GM18507 (cell line): ENCODE data around the gene PRAMEF1.
"Not testable (repeated sequence)": the region's sequence is repeated elsewhere in the genome, so short reads cannot be mapped to it uniquely, and the experiment has no call there.

Source experiments
- DNase-seq: peaks from one replicate; pipeline ENCODE4 v3.0.0; 2011; ENCODE audit warnings: low read depth; ENCODE audit not compliant: insufficient read length; ENCODE audit errors: extremely low spot score
- FAIRE-seq: peaks from 2 replicates; lab custom pipeline; 2011; peaks lifted over from hg19 to GRCh38; lab: Jason Lieb, UNC

Gene PRAMEF1, protein sequence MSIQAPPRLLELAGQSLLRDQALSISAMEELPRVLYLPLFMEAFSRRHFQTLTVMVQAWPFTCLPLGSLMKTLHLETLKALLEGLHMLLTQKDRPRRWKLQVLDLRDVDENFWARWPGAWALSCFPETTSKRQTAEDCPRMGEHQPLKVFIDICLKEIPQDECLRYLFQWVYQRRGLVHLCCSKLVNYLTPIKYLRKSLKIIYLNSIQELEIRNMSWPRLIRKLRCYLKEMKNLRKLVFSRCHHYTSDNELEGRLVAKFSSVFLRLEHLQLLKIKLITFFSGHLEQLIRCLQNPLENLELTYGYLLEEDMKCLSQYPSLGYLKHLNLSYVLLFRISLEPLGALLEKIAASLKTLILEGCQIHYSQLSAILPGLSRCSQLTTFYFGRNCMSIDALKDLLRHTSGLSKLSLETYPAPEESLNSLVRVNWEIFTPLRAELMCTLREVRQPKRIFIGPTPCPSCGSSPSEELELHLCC

DNA sequence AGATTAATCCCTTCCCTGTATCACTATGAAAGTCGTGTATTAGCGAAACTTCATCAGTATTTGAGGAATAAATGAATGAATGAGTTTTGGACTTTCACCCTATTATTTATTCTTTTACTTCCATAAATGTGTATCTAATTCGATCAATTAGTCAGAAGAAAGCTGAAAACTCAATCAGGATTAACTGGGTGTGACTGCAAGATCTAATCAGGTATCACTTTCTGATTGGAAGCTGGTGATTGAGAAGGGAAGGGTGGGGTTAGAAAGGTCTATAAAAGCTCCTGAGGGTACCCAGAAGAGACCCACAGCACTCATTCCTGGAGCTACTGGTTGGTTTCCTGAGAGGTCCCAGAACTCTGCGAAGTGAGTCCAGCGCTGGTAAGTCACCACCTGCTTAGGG, at the start of gene PRAMEF1:
TSS of gene PRAMEF1 (plus strand) at position 301 of the 400 bp plus-strand sequence. CDS start 1,831 bp downstream, outside the sequence.
- FAIRE-seq, DNase-seq: not testable (repeated sequence)

DNA sequence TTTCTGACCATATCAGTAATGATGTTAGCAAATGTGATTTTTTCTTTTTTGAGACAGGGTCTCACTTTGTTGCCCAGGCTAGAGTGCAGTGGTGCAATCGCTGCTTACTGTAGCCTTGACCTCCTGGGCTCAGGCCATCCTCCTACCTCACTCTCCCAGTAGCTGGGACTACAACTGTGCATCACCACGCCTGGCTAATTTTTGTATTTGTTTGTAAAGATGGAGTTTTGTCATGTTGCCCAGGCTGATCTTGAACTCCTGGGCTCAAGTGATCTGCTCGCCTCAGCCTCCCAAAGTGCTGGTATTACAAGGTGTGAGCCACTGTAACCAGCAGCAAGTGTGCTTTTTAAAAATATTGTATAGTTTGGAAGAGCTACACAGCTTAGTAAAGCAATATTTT, 49.3 kb upstream of the PRAMEF1 start:
- DNase-seq, result no peak
- FAIRE-seq, result no peak

DNA sequence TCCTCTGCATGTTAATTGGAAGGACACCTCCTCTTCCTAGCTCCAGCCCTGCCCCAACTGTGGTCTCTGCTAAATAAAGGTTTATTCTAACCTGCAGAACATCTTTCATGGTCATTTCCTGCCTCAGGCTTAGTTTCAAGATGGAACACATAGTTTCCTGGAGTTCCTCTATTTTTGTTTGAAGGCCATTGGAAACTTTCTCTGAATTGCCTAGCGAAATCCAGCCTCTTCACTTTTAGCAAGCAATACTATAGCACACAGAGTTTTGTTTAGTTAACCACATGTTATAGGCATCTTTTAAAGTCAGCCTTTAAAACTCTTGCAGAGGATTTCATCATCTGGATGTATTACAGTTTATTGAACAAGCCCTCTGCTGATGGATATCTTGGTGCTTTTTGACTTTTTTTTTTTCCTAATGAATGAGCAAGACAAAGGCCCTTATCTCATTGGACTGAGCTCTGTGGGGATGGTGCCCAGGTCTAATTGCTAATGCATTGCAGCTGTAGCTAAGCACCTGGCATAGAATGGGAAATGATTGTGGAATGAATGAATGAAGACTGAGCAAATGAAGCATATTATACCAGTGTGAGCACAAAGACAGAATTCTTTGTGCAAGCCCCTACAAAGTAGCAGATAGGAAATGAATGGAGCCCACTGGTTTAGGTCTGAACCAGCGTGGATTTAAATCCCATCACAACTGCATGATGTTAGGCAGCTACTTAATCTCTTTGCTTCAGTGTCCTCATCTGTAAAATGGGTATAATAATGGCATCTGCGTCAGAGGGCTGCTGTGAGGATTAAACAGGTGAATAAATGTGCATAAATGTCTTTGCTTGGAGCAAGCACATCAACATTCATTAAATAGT, 45.8 kb upstream of the PRAMEF1 start:
- DNase-seq, result no peak
- FAIRE-seq, result no peak

DNA sequence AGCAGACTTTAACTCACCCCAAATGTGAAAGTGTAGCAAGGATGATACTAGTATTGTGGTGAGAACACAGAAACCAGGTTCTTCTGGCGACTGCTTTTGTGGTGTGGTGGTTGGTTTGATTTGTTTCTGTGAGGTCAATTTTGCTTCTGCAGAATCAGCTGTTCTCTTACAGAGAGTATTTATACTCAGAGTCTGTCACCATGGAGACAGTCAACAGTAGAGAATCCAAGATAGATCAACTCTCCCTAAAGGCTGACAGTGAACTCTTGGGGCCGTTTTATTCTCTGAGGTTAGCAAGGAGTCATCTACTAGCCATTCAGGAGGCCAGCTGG, 45.2 kb upstream of the PRAMEF1 start, which contains the start of gene CFAP107:
TSS of gene CFAP107 (plus strand) at position 209 of the 332 bp plus-strand sequence. CDS start 231 bp downstream, outside the sequence.
- FAIRE-seq (no peak), DNase-seq (no peak)

DNA sequence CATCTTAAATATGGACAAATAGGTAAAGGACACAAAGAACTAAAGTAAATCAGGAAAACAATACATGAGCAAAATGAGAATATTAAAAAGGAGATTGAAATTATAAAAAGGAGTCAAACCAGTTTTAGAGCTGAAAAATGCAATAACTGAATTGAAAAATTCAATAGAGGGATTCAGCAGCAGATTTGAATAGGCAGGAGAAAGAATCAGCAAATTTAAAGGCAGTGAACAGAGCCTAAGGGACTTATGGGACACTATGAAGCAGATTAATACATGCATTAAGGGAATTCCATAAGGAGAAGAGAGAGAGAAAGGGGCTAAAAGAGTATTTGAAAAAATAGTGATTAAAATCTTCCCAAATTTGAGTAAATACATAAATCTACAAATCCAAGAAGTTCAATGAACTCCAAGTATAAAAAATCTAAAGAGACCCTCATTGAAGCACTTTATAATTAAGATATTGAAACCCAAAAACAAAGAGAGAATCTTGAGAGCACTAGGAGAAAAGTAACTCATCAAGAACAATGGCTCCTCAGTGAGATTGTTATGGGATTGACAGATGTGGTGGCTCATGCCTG, 42.3 kb upstream of the PRAMEF1 start:
- FAIRE-seq (no peak), DNase-seq (no peak)

DNA sequence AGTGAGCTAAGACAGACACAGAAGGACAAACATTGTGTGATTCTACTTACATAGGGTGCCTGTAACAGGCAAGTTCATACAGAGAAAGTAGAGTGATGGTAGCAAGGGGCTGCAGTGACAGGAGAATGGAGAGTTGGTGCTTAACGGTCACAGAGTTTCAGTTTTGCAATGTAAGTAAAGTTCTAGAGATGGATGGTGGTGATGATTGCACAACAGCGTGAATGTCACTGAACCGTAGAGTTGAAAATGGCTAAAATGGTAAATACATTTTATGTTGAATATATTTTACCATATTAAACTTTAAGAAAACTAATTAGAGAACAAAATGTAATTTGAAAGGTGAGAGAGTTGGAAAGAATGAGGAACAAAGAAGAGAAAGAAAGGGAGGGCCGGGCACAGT, 36.5 kb upstream of the PRAMEF1 start:
- DNase-seq (no peak), FAIRE-seq (no peak)

DNA sequence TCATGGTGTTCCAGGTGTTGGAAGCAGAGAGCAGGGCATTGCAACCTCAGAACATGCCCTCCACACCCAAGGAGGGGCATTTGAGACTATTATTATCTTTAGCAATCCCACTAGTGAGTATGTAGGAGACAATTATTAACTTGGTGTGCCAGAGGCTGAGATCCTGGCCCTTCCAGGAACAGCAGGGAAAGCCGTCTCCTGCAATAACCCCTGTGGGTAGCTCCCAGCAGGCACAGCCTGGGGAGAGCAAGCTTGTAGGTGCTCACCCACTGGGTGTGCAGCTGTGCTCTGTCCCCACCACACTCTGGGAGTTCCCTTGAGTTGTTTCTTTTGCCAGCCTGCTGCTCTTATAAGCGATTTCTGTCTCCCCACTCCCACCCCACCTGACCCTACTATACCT, 34.9 kb upstream of the PRAMEF1 start:
- DNase-seq (no peak), FAIRE-seq (no peak)

DNA sequence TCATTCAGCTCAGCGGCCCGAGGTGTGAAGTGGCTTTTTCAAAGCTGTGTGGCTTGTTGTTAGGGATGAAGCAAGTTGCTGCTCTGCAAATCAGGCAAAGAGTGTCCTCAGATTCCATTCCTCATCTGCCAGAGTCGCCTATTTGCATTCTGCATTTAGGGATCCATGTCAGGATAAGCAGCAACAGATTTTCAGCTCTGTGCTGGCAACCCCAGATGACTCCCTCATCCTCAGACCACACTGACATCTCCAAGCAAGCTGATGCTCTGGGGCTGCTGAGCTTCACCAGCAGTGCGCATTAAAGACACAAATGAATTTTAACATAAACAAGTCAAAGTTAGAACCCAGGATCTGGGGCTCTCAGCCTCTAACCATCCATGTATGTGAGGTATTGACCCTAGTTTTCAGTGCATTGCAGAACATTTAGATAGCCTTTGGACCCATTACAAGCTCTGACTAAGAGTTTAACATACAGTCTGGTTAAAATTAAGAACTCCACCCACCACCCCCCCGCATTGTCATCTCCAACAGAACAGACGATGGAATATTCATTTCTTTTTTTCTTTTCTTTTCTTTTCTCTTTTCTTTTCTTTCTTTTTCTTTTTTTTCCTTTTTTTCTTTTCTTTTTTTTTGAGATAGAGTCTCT, 34.3 kb upstream of the PRAMEF1 start:
- FAIRE-seq (no peak), DNase-seq (no peak)

DNA sequence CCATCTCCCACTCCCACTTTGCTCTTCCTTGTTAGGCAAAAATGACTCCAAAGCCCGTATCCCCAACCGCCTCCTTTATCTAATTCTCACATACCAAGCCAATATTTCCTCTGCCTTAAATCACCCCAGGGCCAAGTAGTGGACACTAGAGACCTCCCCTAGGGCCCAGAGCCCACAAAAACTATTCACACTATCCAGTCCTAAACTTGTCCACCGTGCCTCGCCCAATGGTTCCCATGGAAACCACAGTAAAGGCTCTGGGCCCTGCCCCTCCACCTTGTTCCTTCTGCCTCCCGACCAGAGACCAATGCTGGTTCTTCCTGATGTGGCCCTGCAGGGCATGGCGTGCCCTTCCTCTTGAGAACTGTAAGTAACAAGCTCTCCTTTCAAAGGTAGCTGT, 33.4 kb upstream of the PRAMEF1 start:
- no peak for FAIRE-seq

DNA sequence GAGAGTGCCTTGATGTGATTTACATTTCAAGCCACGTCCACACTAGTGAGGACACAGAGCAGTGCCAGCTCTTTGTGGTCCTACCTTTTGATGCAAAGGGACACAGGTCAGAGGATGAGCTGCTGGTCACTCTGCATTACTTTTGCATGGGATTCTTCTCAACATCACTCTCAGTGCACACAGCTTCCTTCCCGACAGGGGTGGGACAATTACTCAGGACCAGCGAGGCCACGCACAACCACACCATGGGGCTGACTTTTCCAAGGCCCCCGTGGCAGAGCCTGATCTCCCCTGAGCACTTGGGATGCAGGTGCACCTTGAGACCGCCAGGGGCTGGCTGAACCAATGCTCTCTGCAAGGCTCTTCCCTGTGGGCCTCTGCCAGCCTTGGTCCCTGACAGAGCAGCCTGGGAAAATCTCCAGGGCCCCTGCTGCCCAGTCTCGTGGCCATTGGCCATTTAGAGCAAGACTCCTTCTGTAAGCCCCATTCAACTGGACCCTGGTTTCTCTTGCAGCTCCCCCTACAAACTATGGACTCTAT, 30.9 kb upstream of the PRAMEF1 start:
- DNase-seq, result no peak
- FAIRE-seq, result no peak

More for the DNA sequence above, 33.4 kb upstream of the PRAMEF1 start:
- DNase-seq, result no peak

DNA sequence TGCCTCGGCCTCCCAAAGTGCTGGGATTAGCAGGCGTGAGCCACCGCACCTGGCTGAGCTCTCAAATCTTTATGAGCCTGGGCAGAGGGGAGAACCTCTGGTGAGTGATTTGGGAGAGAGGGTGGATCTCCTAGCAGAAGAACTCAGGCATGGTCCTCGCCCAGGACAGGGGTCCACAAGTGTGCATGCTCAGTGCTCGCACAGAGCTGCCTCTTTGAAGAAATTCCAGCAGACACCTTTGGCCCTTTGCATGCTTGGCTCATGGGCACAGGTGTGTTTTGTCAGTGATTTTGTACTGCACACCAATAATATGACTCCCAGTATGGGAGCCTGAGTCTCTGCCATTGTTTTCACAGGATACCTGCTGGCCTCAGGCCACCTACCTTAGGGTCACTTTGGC, 29.4 kb upstream of the PRAMEF1 start:
- FAIRE-seq (no peak), DNase-seq (no peak)

DNA sequence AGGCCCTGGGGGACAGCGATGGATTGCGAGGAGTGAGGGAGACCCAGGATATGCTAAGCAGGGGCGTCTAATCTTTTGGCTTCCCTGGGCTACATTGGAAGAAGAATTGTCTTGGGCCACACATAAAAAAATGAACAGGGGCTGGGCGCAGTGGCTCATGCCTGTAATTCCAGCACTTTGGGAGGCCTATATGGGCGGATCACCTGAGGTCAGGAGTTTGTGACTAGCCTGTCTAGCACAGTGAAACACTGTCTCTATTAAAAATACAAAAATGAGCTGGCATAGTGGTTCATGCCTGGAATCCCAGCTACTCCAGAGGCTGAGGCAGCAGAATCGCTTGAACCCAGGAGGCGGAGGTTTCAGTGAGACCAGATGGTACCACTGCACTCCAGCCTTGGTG, 28.4 kb upstream of the PRAMEF1 start:
- no peak for DNase-seq
- no peak for FAIRE-seq

DNA sequence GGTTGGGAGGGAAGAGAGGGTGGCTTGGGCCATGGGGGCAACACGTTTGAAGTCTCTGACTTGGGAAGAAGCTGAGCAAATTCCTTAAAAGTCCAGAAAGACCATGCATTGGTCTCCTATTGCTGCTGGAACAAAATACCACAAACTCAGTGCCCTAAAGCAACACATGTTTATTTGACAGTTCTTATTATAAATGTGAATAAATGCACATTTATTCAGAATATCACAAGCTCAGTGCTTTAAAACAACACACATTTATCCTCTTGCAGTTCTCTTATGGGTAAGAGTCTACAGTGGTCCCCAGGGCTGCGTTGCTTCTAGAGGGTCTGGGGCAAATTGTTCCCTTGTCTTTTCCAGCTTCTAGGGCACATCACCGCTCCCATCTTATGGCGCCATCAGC, 27.7 kb upstream of the PRAMEF1 start:
- FAIRE-seq, result no peak

DNA sequence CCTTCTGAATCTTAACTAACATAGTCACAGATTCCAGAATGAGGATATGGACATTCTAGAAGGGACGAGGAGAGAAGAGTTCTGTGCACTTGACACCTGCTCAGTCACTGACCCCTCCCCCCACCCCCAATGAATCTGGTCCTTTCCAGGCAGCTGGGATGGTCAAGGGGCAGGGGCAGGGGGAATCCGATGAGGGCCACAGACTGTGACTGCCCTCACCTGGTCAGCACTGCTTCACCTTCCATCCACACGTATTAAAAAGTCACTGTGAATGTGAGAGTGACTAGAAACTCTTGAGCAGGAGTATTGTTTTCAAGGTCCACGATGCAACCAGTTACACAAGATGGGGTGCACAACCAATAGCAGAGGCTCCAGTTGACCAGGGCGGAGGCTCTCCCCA, 27.2 kb upstream of the PRAMEF1 start:
- FAIRE-seq, result no peak

More for the DNA sequence above, 27.7 kb upstream of the PRAMEF1 start:
- DNase-seq, result no peak

DNA sequence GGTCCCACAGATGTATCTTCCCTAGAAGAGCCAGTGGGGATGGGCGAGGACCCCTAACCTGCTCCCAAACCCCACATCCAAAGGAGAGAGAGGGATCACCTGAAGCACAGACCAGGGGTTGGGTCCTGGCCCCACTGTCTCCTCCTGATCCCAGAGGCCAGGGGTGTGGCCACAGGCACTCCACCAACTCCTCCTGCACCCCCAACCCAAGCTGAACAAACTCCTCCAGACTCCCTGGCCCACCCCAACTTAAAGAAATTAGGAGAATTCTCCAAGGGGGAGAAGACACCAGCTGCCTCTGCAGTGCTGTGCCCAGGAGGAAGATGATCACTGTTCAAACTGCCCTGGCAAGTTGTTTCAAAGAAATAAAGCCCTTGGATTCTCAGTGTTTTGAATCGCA, 22.2 kb upstream of the PRAMEF1 start:
- no peak for FAIRE-seq
- DNase-seq, result no peak

More for the DNA sequence above, 27.2 kb upstream of the PRAMEF1 start:
- no peak for DNase-seq

DNA sequence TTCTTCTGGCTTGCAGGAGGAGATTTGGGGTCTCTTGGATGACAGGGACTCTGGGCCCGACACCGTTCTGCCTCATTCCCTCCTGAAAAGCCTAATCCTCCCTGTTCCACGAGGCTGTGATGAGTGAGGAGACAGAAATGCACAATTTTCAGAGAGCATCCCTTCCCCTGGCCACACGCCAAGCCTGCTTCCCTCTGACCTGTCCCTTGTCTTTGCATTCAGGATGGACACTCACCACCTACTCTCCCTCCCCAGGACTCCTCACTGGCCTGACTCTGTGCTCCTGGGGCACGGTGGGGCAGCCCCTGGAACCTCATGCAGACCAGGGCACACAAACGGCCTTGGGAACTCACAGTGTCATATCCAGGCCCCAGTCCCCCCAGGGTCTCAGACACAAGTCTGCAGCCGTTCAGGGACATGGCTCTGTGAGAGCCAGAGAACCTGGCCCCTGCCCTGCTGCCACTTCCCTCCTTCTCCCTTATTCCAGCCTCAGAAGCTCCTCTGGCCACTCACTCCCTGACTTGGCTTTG, 21.2 kb upstream of the PRAMEF1 start:
- no peak for DNase-seq
- no peak for FAIRE-seq

DNA sequence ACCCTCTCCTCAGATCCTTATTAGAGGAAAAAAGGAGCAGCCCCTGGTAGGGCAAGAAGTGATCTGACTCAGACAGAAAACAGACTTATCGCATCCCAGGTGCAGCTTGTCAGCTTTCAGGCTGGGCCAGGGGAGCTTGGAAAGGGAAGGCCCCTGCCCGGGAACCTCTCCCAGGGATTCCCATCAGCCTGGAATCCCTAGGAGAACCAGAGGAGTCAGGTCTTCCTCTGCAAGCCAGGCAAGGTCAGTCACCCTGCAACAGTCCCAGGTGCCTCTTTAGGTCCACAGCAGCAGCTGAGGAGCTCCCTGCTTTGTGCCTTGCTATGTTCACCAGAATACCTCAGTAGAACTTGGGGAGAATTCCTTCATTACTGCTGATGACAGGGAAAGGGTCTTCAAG, 20.6 kb upstream of the PRAMEF1 start:
- DNase-seq, result no peak
- FAIRE-seq, result no peak

DNA sequence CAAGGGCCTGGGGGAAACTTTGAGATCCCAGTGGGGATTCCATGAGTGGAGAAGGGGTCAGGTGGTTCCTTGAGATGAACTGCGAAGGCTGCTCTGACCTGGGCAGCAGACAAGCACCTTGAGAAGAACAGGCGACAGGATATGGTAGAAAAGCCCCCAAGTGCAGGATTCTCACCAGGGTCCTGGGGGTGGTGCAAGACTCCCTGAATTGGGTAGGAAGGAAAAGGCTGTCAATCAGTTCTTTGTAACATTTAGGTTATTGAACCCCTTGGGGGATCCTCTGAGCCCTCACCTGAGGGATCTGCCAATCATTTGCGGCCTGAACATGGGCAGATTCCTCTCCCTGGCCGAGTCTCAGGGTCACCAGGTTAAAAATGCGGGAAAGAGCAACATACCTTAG, 20.0 kb upstream of the PRAMEF1 start:
- DNase-seq (no peak), FAIRE-seq (no peak)

DNA sequence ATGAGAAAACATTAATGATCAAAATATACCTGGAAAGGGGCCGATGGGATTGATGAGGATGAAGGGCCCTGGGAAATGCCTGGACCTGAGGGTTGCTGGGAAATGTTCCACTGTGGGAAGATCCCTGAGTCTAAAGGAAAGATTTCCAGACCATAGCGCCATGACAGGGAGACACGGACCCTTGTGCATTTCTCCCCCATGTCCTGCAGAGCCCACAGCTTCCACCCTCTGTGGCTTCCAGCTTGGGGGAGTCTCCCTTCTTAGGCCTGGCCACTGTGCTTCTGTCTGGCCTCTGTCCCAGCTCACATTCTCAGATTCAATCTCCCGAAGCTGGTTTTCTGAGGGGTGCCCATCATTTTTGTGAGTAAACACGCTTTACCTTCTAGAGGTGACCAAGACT, 18.7 kb upstream of the PRAMEF1 start:
- no peak for DNase-seq
- FAIRE-seq, result no peak
